Measurements from ENCODE around the gene NET1.

The NET1 gene

DNA sequence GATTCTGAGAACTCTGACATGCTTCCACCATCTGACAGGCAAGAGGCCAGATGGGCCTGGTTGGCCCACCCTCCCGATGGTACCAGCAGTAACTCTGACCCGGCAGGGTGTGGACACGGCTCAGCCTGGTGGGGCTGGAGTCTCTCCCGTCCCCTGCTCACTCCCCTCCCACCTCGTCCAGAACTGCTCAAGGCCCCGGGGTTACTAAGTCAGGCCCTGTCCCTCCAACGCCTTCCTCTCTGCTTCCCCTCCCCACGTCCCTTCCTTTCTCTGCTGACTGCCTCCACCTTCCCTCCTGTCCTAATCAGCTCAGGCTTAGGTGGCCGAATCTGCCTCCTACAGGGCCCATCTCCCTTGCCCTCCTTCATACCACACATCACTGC lies 74.5 kb downstream of the NET1 start:
- no peak for DNase-seq

DNA sequence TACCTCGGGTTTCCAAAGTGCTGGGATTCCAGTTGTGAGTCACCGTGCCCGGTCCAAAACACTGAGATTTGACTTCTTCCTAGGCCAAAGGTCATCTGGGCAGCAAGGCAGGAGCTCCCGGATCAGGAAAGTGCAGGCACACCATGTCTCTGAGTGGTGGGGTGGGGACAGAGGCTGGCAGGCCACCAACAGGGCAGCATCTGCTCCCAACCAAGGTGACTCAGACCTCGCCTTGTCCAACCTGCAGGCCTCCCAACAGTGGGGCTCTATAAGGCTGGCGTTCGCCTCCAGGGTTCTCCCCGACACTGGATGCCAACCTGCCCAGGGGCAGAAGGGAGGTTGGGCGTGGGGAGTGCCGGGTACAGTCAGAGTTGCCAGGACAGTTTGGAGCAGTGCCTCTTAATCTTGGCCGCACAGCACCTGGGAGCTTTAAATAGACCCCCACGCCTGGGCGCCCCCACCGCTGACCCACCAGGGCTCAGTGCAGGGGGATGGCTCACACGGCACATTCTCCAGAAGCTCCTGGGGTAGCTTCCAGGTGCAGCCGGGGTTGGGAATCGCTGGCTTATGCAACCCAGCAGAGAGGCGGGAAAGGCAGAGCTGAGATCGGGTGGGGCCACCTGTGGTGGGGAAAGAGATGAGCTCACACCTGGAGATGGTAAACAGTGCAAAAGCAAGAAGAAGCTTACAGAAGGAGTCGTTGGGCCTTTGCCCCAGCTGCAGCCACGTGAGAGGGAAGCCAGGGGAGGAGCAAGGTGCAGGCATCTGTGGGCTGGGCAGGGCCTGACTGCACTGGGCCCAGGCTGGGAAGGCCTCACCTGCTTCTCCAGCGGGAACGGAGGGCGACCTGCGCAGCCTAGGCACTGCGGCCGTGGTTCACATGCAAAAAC lies 76.2 kb downstream of the NET1 start:
- DNase-seq = no peak

DNA sequence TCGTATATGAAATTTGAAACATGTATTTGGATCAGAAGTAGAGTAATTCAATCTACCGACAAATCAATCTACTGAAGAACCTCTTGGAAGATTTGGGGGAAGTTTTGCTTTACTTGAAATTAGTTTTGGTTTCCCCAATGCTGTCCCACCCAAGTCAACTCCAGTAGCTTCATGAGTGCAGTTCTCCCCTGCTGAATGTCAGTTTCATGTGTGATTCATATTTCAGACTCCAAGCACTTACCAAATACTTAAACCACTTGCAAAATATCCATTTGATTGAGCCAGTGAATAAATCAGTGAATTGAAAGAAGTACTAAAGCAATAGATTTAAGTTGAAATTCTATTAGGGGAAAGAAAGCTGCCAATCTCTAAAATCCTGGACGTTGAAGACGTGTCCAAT lies 77.7 kb downstream of the NET1 start:
- DNase-seq = no peak

DNA sequence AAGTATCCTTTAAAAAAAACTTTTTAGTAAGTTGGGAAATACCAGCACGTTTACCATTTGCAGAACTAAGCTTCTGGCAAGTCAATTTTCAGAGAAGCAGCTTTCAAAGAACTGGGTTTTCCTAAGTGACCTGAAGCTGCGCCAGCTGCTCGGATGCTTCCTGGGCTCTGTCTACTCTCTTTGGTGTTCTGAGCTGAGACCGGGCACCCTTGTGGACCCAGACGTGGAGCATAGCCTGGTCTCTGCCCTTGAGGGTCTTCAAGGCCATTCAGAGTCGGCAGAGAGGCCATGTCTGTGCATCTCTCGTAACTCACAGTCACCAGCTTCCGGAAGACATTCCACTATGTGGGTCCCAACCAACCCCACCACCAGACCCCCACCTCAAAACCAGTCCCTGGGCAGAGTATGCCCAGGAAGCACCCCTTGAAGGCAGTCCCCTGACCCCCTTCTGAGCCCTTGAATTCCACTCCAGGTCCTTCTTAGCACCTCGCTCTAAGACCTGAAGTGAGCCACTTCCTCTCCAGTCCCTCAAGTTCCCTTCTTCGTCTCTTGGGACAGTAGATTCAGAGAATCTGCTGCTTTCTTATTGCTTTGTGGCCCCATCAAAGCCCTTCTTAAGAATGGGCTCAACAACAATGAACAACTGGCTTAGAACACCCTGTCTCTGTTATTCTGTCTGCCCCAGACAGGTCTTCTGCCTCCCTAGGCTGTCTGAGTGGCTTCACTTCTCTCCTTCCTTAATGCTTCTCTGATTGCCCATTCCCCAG lies 78.5 kb downstream of the NET1 start:
- DNase-seq = no peak

DNA sequence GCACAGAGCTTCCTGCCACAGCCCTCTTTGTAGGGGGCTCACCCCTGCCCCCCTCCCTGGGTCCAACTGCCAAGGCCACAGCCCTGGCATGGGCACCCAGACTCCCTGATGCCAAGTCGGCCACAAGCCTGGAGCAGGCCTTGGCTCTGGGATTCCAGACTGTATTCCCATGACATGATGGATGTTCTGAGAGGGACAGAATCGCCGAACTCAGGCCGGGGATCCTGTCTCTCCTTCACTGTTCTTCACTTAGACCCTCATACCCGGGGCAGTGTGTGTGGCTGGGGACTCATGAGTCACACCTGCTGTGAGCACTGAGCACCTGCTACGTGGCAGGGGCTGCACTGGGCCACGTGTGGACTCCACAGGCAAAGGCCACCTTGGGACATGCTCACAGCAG lies 79.1 kb downstream of the NET1 start:
- no peak for DNase-seq

DNA sequence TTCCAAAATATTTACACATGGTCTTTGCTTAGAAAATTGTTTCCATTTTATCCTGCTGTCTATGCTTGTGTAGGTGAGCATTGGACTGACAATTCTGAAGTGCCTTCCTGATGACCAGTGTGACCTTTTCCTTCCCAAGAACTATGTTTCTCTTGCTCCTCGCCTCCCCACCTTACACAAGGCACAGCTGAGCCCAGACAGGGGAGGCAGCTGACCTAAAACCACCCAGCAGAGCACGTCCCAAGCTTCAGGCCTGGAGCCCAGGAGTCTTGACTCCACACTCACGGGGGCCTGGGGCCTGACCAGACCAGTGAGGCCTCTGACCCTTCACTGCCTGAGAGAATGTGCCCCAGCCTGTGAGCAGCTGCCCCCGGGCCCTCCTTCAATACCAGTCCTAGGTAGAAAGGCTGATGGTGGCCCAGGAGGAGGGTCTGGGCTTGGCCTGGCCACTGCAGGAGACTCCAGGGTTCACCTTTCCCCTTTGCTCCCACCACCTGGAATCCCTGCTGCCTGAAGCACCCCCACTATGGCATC lies 80.0 kb downstream of the NET1 start:
- no peak for DNase-seq

DNA sequence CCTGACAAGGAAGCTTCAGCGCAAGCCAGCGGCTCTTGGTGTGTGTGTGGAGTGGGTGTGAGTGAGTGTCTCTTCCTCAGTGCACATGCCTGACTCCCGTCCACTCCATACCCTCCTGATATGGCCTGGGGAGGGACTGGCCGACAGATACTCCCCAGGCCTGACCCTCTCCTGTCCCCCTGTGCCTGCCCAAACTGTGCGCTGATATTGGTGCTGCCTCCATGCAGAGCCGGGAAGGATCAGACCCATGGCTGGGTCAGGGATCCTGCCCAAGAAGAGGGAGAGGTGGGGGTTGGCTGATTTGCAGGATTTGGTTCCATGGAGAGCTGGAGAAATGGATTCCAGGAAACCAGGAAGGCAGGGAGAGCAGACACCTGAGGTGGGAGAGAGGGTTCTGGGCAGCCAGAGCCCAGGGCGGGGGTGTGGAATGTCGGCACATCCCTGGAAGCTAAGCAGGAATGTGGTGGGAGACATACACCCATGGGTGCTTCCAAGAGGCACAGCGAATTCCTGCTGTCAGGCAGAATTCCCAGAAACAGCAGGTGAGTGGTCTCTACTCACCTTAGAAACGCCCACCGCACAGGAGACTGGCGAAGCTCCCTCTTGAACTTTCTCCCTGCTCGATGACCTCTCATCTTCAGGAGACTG lies 80.7 kb downstream of the NET1 start:
- no peak for DNase-seq

DNA sequence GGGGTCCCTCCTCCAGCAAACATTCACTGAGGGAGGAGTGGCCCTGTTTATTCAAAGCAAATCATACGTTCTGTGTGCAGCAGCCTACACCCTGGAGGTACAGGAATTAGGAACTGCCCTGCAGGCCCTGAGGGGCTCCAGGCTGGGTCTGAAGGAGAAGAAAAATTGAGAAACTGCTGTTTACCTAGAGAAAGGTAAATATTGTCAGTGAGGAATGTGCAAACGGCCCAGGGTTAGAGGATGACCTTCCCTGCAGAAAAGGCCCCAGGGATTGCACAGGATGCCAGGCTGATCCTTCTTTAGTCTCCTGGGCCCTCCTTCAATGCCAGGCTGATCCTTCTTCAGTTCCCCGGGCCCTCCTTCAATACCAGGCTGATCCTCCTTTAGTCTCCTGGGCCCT lies 81.3 kb downstream of the NET1 start:
- no peak for DNase-seq

DNA sequence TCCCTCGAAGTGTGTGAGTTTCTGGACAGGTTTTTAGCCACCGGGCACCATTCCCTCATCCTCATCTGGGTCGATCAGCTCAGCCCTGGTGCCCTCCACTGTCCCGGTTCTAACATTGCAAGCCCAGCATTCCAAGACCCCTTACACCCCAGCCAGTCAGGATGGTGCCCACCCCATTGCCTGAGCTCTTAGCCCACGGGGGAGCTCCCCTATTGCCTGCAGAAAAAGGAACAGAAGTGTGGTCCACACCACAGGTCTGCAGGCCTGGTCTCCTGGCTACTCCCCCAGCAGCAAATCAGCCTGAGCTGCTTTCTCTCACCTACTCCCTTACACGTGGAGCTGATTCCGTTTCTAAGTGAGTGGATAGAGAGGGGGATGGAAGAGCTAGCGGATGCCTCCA lies 82.3 kb downstream of the NET1 start:
- DNase-seq = no peak

DNA sequence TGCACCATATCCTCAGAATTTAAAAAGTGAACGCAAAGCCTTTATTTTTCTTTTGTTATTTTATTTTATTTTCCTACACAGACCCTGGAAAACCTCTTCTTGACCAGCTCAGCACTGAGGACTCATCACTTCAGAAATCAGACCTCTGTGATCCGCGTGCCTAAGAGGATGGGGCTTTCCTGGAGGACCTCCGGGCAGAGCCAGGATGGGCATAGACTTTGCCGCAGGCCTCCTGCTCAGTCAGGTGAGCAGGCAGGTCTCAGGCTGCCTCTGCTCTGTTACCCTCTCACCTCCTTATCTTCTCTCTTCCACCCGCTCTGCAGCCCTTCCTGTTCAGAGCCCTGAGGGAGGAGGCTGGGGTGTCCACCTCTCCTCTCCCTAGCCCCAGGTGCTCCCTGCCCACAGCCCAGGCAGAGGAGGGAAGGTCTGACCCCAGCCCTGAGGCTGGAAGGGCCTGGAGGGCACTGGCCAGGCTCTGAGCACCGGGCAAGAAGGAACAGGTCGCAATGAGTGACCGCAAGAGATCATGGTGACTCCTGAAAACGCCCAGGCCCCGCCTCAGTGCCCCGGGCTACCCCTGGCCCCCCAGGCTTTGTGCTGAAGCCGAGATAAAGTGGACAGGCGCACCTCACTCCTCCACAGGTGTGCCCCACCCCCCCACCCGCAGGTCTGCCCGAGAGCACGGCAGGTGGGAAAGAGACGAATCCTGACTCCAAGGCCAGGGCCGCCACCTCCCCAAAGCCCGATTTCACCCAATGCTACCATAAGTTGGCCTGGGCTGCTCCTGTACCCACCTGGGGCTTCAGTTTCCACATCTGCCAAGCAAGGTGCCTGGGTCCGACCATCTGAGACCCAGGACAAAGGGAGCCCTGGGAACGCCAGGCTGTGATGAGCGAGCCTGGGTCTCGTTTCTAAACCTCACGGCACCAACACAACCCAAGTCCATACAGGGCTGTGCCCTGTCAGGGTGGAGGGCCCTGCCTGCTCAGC lies 84.2 kb downstream of the NET1 start:
- no peak for DNase-seq

DNA sequence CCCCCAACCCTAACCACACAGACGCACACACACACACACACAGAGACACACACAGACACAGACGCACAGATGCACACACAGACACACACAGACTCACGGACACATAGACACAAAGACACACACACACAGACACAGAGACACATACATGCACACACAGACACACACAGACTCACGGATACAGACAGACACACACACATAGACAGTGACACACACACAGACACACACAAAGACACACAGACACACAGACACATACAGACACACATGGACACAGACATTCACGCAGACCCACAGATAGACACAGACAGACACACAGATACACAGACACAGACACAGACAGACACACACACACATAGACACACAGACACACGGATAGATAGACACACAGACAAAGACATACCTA lies 84.9 kb downstream of the NET1 start:
- DNase-seq = no peak

DNA sequence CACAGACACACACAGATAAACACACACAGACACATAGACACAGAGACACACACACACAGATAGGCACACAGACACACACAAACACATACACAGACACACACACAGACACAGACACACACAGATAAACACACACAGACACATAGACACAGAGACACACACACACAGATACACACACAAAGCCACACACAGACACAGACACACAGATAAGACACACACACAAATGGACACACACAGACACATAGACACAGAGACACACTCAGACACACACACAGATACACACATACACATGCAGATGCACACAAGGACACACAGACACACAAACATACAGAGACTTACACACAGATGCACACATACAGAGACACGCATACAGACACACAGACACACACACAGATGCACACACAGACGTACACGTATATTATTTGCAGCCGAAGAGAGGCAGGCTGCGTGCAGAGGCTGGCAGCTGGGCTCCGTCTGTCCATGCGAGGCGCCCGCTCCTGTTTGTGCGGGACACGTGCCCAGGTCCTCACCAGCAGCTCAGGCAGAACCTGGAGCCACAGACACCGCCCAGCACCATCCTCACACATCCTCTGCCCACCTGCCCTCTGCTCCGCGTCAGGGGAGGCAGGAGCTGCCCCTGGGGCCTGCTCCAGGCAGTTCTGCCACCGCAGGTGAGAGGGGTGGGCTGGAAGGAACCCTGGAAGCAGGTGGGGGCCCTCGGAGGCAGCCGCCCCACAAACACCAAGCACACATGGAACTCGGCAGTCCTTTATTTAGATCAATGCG lies 85.8 kb downstream of the NET1 start:
- no peak for DNase-seq

DNA sequence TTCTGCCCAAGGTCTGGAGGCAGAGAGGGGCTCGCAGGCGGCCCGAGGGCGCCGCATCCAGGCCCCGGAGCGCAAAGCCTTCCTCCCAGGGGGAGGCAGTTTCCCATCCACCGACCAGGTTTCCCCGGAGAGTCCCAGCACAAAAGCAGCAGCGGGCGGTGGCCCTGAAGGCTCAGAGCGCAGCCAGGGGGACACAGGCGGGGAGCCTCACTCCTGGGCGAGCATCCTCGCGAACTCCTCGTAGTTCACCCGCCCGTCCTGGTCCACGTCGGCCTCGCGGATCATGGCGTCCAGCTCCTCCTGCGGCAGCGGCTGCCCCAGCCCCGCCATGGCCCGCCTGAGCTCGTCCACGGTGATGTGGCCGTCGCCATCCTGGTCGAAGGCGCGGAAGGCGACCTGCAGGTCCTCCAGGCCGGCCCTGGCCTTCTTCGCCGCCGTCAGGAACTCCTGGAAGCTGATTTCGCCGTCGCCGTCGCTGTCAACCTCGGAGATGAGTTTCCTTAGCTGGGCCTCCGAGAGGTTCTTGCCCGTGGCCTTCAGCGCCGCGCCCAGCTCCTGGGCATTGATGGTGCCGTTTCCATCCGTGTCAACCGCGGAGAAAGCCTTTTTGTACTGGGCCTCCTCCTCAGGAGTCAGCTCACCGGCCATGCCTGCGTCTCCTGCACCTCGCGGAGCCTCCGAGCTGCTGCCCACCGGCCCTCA lies 86.6 kb downstream of the NET1 start:
- no peak for DNase-seq

DNA sequence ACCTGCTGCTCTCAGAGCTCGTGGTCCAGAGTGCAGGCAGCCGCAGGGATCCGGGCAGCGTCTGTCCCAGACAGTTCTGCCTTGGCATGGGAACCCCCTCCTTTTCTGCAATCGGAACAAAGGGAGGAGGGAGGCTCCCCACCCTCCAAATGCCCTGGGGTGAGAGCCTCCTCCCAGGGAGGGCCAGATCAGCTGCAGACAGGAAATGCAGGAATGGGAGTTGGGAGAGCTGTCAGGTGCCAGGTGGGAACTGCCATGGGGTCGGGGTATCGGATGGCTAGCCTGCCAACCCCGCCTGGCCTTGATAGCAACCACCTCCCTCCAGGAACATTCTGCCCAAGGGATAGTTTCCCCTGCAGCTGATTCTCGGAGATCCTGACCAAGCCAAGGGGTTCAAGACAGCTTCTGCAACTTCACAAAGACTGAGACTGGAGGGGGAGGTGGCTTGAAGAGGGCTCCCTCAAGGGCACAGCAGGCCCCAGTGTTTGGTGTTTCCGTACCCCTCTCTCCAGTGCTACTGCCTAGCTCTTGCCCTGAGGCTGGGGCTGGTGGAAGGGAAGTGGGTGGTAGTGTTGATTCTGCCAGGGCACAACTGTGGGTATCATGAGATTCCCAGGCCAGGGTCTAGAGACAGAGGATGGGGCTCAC lies 87.3 kb downstream of the NET1 start, which contains the start of gene CALML5:
Gene CALML5 (minus strand): TSS at position 78 of the 648 bp plus-strand sequence. CDS start 132 bp downstream, outside the sequence.
- no peak for DNase-seq

DNA sequence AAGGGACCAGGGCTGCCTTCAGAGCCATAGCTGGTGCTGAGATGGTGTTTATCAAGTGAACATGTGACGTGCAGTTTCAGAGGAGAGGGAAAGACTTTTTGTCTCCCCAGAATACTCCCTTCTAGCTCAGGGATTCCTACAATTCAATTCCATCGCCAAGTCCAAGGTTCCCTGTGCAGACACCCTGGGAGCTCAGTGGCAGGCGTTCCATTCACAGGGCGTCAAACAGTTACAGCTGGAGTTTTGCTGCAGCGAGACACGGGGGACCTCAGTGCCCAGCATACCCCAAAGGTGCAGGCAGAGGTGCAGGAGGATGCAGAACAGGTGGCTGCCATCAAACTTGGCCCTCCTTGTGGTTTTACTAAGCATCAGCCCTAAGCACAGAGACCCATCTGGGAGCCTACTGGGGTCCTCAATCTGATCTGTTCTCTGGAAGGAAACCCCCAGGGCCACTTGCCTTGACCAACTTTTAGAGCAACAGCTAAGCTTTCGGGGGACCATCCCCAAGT lies 87.9 kb downstream of the NET1 start:
- DNase-seq = no peak

DNA sequence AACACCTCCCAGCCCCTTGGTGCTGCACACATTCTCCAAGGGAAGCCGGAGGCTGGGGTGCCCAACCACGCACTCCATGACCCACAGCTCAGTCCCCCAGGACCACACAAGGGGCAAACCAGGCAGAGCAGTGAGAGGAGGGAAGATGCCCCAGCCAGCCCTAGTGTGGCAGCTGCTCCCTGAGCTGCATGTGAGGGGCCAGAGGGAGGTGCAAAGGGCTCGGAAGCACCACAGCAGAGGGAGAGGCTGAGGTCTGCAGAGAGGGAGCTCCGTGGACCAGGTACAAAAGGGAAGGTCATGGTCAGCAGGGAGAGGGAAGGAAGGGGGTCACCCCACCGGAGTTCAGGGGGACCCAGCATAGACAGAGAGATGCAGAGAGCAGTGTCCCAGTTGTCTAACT lies 88.6 kb downstream of the NET1 start:
- no peak for DNase-seq

DNA sequence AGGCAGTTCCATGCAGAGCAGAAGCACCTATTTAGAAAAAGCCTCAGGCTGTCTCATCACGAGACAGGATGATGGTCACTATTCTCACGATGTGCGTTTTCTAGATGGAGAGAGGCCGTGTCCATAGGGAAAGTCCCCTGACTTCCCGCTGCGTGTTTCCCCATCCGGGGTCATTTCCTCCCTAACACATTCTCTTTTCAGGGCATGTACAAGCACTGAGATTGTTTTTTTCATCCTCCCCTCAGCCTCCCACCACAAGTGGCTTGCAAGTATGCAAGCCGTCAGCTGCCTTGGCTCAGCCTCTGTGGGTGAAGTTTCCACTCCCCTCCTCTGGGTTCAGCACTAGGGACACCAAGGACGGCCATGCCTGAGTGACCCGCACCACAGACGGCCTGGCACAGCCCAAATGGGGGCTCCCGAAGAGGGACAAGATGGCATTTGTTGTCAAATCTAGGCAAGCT lies 89.7 kb downstream of the NET1 start:
- no peak for DNase-seq

DNA sequence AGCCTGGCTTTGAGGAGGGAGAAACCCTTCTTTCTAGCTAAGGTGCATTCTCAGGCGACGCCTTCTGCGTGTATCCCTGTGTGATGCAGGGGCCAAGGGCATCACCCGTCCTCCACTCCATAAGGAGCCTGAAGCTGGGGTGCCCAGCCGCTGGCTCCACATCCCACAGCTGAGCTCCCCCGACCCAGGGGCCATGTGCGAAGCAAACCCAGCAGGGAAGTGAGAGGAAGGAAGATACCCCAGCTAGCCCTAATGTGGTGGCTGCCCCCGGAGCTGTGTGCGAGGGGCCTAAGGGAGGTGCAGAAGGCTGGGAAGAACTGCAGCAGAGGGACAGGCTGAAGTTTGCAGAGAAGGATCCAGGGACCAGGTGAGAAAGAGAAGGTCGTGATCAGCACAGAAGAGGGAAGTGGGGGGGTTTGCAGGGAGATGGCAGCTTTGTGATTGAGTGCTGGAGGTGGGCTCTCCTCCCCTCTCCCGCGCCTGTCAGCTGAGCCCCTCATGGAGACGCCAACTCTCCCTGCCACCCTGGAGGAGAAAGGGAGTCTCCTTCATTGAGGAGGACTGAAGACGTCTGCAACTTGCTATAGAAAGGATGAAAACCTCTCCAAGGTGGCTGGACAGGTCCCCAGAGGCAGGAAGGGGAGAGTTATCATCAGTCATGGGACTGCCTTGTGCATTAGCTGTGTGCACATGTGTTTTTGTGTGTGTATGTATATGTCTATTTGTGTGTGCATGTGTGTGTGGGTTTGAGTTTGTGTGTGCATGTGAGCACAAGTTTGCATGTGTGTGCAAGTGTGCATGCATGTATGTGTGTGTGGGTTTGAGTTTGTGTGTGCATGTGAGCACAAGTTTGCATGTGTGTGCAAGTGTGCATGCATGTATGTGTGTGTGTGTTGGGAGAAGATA lies 90.5 kb downstream of the NET1 start:
- DNase-seq = no peak

DNA sequence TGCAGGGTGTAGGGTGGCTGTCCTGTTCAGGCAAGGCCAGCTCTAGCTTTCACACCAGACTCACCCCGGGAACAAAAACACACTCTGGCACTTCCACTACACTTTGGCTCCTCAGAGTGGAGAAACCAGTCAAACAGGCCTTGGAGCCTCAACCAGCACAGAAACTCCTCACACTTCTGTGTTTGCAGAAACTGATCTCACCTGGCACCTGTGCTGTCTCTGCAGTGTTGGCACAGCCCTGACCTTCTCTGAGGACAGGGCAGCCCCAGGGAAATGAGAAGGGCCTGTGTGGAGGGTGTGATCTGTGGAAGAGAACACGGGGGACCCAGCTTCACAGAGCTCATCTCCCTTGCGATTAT lies 91.1 kb downstream of the NET1 start:
- no peak for DNase-seq

Data from activated gamma-delta T cell treated with Interleukin-2 at 50 U/mL for 16 hours (primary cell).